ENCODE results near the gene ATP9A.

DNA sequence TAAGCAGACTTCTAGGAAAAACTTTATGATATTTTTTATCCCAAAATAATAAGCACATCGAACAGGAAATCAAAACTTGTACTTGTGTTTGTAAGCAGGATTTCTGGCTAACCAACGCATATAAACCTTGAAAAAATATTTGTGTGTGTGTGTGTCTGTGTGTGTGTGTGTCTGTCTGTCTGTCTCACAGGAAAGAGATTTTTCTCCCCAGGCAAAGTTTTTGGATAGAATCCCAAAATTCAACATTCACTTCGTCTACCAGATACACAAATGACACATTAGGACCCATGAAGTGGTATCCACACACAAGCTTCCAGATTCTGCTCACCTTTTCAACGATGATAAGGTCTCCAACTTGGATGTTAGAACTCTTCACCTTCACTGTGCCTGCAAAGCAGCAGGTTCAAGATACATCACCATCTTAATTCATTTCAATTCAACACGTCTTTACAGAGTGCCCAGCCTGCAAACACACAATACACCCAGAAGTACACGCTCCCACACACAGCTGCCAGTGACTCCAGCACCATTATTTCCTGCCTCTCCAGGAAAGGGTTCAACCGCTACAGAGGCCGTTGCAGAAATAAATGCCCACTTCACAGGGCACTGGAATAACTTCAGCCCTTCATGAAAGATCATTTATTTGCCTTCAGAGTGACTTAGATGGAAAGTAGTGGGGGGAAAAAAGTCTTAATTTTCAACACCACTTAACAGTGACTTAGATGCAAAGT, 70.9 kb downstream of the ATP9A start:
- TF ChIP-seq POLR2A (IDR thresholded peaks at IDR 0.05; ENCODE audit: low read depth, low read length) (no peak), CTCF (IDR thresholded peaks at IDR 0.05; ENCODE audit: extremely low read depth in 1 of 2, insufficient read depth in 1 of 2, low read depth in 1 of 2, low read length in 2 of 2) (no peak), EZH2 (IDR thresholded peaks at IDR 0.05; ENCODE audit: borderline replicate concordance, low read depth, low read length, severe bottlenecking) (no peak), FOS (IDR thresholded peaks at IDR 0.05; ENCODE audit: borderline replicate concordance, insufficient read depth, low read length) (no peak), POLR2AphosphoS5 (IDR thresholded peaks at IDR 0.05; ENCODE audit: insufficient read depth, low read depth, low read length) (no peak), JUN (IDR thresholded peaks at IDR 0.05; ENCODE audit: borderline replicate concordance, insufficient read depth, insufficient read length, low read depth) (no peak), MYC (IDR thresholded peaks at IDR 0.05; ENCODE audit: low read depth, low read length) (no peak), GATA2 (IDR thresholded peaks at IDR 0.05; ENCODE audit: insufficient read depth, insufficient read length, low read depth, low read length) (no peak)
- TF ChIP-seq, protein P1, sequence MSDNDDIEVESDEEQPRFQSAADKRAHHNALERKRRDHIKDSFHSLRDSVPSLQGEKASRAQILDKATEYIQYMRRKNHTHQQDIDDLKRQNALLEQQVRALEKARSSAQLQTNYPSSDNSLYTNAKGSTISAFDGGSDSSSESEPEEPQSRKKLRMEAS (IDR thresholded peaks at IDR 0.05; ENCODE audit: insufficient read depth, insufficient read length), result no peak
